Endodermal cell (in vitro differentiated cells): Measurements from ENCODE around the gene IGF2BP1. TPM values are rescaled to one million over a fixed set of nuclear protein-coding genes. Genes with fewer than 3 reads are reported as not detected.
A peak's percentile ranks its signal among the peaks of the same experiment; 100 is the strongest.

Experiments
- DNase-seq: peaks from one replicate; pipeline ENCODE4 v3.0.0-alpha.2; 2017
- H3K27ac ChIP-seq: 2 replicates; pipeline ENCODE4 v1.5.1; 2013; ENCODE audit warnings: mild to moderate bottlenecking, low read depth, low read length, moderate library complexity
- H3K27me3 ChIP-seq: 2 replicates; pipeline ENCODE4 v1.6.1; 2013; ENCODE audit warnings: mild to moderate bottlenecking, low read length, moderate library complexity; ENCODE audit not compliant: insufficient read depth, control insufficient read depth, poor library complexity, severe bottlenecking
- H3K36me3 ChIP-seq: 2 replicates; pipeline ENCODE4 v1.7.0; 2013; ENCODE audit warnings: mild to moderate bottlenecking, low read length, moderate library complexity; ENCODE audit not compliant: control insufficient read depth, insufficient read depth
- H3K4me1 ChIP-seq: one replicate; pipeline ENCODE4 v1.7.0; 2013; ENCODE audit warnings: low read length; ENCODE audit not compliant: control insufficient read depth, insufficient read depth
- H3K4me3 ChIP-seq: 2 replicates; pipeline ENCODE4 v1.5.1; 2013; ENCODE audit warnings: mild to moderate bottlenecking, low read length, moderate library complexity
- H3K9ac ChIP-seq: 2 replicates; pipeline ENCODE4 v1.6.1; 2013; ENCODE audit warnings: mild to moderate bottlenecking, low read length, moderate library complexity; ENCODE audit not compliant: poor library complexity, severe bottlenecking; ENCODE audit errors: extremely low read depth
- H3K9me3 ChIP-seq: 2 replicates; pipeline ENCODE4 v1.6.1; 2013; ENCODE audit warnings: mild to moderate bottlenecking, low read length, moderate library complexity; ENCODE audit not compliant: control insufficient read depth
- H3K27ac Mint-ChIP-seq: 2 replicates; pipeline ENCODE4 v1.8.0; 2020; ENCODE audit warnings: mixed read lengths
- H3K27me3 Mint-ChIP-seq: 2 replicates; pipeline ENCODE4 v1.8.0; 2021; ENCODE audit warnings: mild to moderate bottlenecking, mixed read lengths; ENCODE audit not compliant: insufficient read depth
- H3K36me3 Mint-ChIP-seq: 2 replicates; pipeline ENCODE4 v1.8.0; 2020; ENCODE audit warnings: low read depth, mixed read lengths
- H3K4me1 Mint-ChIP-seq: 2 replicates; pipeline ENCODE4 v1.8.0; 2020; ENCODE audit warnings: mixed read lengths
- H3K4me3 Mint-ChIP-seq: 2 replicates; pipeline ENCODE4 v1.8.0; 2020; ENCODE audit warnings: mild to moderate bottlenecking, moderate library complexity, mixed read lengths
- H3K9me3 Mint-ChIP-seq: 2 replicates; pipeline ENCODE4 v1.8.0; 2020; ENCODE audit warnings: mild to moderate bottlenecking, mixed read lengths
- CTCF ChIP-seq: fragments of 200-600 bp; sonication (generic); conservative IDR thresholded peaks from 2 replicates; pipeline ENCODE4 v1.5.0; 2021; ENCODE audit warnings: antibody characterized with exemption, mild to moderate bottlenecking
- WGBS, 2 experiments: methylation state at CpG; one replicate each; pipeline versions ENCODE4 v1.1.5 to v1.1.7; 2013; ENCODE audit warnings: missing lambda C conversion rate in 2 of 2, mixed read lengths in 1 of 2; ENCODE audit not compliant: insufficient coverage in 1 of 2, insufficient read length in 1 of 2; 5-methylcytosine and 5-hydroxymethylcytosine counted together
- total RNA-seq, 2 donors: library from RNA; stranded (reverse); fragmentation: NEBNext Ultra II Directional in 1 of 2; extraction: Animal tissue kit (Norgen Biotek cat#: 25700) in 1 of 2; gene quantifications; 2 replicates in 1 of 2; 3 replicates in 1 of 2; pipeline ENCODE4 v1.2.1, GENCODE V29; 2021

The IGF2BP1 gene
- total RNA-seq, 2 donors from 2014 or later, result 333 to 360 TPM

- Histone ChIP-seq H3K4me3 (no peak overlapping the region), H3K36me3 (peaks cover 59% of the 10 kb centered on the region), H3K9ac (no peak overlapping the region), H3K4me1 (peaks cover 34% of the 10 kb centered on the region), H3K9me3 (no peaks in the 10 kb centered on the region), H3K27ac (peak overlapping the region; percentile 49), H3K27me3 (no peaks in the 10 kb centered on the region)
- H3K36me3 Mint-ChIP-seq, result peaks cover 54% of the 10 kb centered on the region
- no peak overlapping the region for H3K4me3 Mint-ChIP-seq
- no peak for TF ChIP-seq CTCF
- peaks cover 32% of the 10 kb centered on the region for H3K4me1 Mint-ChIP-seq
- H3K27me3 Mint-ChIP-seq, result no peaks in the 10 kb centered on the region
- 83 to 87% methylated on average over 3 to 7 of the region's 7 CpGs for WGBS, 2 experiments
- no peaks in the 10 kb centered on the region for H3K9me3 Mint-ChIP-seq
- H3K27ac Mint-ChIP-seq, result no peak overlapping the region
- DNase-seq, result peak; percentile 79
These were observed 58.2 kb downstream of the IGF2BP1 start for GRCh38 chr17:49055181-49055927.

GRCh38 chr17:49061524-49061943 lies 64.3 kb downstream of the IGF2BP1 start:
- no peak overlapping the region for H3K9ac ChIP-seq
- H3K4me3 ChIP-seq, result no peak overlapping the region
- Mint-ChIP-seq H3K27ac (no peak overlapping the region), H3K36me3 (peaks cover 3% of the 10 kb centered on the region), H3K4me3 (no peak overlapping the region), H3K9me3 (no peaks in the 10 kb centered on the region), H3K27me3 (no peaks in the 10 kb centered on the region), H3K4me1 (peaks cover 3% of the 10 kb centered on the region)
- no peaks in the 10 kb centered on the region for H3K9me3 ChIP-seq
- peaks cover under 1% of the 10 kb centered on the region for H3K36me3 ChIP-seq
- 80 to 81% methylated on average over 4 to 7 of the region's 7 CpGs for WGBS, 2 experiments
- no peak for DNase-seq
- no peak overlapping the region for H3K27ac ChIP-seq
- no peaks in the 10 kb centered on the region for H3K4me1 ChIP-seq
- no peaks in the 10 kb centered on the region for H3K27me3 ChIP-seq
- TF ChIP-seq CTCF, result no peak

GRCh38 chr17:49063652-49064051 lies 66.5 kb downstream of the IGF2BP1 start:
- Histone ChIP-seq H3K27me3 (no peaks in the 10 kb centered on the region), H3K4me1 (peaks cover 5% of the 10 kb centered on the region), H3K9me3 (no peaks in the 10 kb centered on the region), H3K9ac (no peak overlapping the region), H3K27ac (no peak overlapping the region), H3K4me3 (no peak overlapping the region), H3K36me3 (no peaks in the 10 kb centered on the region)
- Mint-ChIP-seq H3K27ac (no peak overlapping the region), H3K4me1 (peaks cover 13% of the 10 kb centered on the region), H3K27me3 (no peaks in the 10 kb centered on the region), H3K4me3 (no peak overlapping the region), H3K36me3 (no peaks in the 10 kb centered on the region), H3K9me3 (no peaks in the 10 kb centered on the region)
- 88 to 96% methylated on average over 2 of the region's 2 CpGs for WGBS, 2 experiments
- no peak for TF ChIP-seq CTCF
- no peak for DNase-seq
